GM21576 (cell line): ENCODE measurements around the gene GON4L.
"Not testable (repeated sequence)": the region's sequence is repeated elsewhere in the genome, so short reads cannot be mapped to it uniquely, and the experiment has no call there.

Experiments used
- ATAC-seq: cut with Tn5 transposase; IDR thresholded peaks from one replicate; pipeline ENCODE4 v1.9.1; 2021; ENCODE audit warnings: mild to moderate bottlenecking, moderate library complexity; ENCODE audit not compliant: unreplicated experiment

GON4L gene

DNA sequence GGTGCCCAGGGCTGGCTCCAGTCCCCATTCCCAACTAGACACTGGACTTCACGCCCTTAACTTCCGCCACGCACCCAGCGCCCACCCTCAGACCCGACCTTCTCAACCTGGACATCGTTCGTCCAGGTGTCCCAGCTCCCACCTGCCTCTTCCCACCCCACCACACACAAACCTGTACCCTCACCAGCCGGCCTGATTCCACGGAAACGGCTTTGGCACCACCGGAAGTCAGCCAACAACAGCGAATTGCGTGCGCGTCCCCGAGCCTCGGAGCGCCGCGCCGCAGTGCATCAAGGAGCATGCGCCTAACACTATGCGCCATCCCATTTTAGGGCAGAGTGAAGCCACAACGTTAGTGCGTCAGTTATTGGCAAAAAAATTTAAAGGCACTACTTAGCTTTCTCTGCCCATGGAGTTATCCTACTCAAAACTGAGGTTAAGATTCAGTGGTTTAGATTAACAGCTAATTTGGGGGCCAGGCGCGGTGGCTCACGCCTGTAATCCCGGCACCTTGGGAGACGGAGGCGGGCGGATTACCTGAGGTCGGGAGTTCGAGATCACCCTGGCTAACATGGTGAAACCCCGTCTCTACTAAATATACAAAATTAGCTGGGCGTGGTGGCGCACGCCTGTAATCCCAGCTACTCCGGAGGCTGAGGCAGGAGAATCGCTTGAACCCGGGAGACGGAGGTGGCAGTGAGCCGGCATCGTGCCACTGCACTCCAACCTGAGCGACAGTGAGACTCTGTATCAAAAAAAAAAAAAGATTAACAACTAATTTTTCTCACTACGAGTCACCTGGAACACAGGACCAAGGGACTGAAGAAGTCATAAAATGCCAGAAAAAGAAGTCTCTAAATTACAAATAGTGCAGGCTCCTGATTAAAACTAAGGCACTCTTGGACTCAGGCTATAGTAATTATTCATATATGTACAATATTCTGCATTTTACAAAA is at the start of gene GON4L:
Gene GON4L, minus strand, starts transcription at position 240 of the 956 bp plus-strand sequence. CDS start 3,434 bp downstream, outside the sequence.
- ATAC-seq: peak; percentile 45

DNA sequence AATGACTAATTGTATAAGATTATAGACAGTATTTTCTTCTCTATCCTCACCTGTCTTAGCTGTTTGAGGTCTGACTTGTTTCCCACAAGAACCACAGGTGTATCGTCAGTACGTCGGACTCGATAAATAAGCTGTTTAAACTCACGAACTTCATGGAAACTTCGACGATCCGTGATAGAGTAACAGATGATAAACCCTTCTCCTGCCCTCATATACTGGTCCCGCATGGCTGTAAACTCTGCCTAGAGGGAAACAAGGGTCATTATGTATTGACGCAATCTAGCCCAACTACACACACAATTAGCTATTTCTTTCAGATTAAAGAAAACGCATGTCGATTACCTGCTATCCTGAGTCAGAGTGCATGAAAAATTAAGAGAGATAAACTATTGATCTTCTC is 47.2 kb upstream of the GON4L start:
- no peak for ATAC-seq

GRCh38 chr1:155900161-155900560 is 43.1 kb upstream of the GON4L start:
- no peak for ATAC-seq

DNA sequence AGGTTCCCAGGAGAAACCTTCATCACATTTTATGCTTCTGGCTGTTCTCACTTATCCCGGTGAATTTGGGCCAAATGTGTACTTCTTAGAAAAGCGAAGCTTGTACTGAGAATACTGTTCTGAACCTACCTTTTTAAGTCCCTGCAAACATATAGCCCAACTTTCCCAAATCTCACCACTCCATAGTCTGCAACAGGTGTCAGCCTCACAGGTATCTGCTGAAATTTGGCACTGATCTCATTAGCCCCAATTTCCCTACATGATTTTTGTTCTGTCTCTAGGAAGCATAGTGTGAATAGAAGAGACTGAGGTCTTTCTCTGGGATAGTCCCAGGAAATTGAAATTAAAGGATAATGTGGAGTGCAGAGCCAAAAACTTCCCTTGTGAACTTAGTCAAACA is 42.7 kb upstream of the GON4L start:
- no peak for ATAC-seq

DNA sequence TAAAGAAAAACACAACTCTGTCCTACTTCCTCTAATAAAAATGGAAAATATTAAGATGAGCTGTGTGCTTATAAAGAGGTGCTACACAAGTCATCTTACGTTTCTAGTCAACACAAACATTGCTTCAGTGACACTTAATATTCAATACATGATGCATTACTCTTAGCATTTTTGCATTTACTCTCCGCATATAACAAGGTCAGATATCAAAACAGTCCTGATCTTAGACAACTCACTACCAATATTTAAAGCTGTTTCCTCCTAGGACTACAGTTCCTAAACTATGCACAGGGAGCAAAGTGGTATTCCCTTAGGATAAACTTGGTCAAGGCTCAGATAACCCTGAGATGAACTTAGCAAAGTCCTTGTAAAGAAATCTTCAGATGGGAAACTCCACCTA is 41.9 kb upstream of the GON4L start:
- no peak for ATAC-seq

DNA sequence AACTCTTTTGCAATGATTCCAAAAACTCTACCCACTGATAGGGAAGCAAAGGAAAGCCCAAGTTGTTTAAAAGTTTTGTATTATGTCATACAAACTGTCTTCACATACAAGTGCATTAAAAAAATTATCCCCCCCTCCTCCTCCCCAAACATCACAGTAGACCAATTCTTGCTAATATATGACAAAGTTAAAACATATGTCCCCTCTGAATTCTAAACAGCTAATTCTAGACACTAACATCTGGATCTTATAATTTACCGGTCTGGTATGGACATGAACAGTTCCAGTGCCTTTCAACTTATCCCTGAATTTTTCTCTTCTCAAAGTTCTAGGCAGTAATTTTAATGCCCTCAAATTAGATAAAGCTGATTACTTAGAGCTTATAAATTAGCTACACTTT is 40.7 kb upstream of the GON4L start:
- no peak for ATAC-seq

GRCh38 chr1:155896476-155896875 is 39.5 kb upstream of the GON4L start:
- ATAC-seq: not testable (repeated sequence)

DNA sequence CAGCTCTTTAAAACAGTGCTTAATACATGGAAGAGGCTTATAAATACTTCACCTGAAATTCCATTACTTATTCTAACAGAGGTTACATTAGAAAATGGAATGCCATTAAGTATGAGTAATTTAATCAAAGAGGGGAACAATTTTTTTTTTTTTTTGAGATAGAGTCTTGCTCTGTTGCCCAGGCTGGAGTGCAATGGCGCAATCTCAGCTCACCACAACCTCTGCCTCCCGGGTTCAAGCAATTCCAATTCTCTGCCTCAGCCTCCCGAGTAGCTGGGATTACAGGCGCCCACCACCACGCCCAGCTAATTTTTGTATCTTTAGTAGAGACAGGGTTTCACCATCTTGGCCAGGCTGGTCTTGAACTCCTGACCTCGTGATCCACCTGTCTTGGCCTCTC is 38.6 kb upstream of the GON4L start:
- ATAC-seq: not testable (repeated sequence)

DNA sequence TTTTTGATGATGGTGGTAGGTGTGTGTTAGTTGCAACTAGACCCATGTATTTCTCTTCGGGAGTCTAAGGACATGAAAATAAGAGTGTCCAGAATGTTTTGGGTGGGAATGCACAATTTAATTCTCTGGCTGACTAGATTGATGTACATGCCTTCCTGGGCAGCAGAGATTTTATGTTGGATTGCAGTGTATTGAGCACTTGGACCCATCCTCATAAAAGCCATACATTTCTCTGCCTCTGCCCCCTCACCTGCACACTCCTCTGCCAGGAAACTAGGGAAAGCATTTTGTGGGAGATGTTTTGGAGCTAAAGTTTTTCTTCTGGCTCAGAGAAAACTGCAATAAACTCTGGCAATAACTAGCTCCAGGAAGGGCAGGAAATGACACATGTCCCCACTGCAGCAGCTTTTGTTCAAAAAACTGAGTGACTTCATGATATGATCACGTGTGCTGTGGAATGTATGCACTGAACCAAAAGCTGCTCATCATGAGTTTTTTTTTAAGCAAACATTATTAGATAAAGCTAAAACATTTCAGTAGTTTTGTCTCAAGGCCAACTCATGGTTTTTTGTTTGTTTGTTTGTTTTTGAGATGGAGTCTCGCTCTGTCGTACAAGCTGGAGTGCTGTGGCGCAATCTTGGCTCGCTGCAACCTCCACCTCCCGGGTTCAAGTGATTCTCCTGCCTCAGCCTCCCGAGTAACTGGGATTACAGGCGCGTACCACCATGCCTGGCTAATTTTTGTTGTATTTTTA is 36.6 kb upstream of the GON4L start:
- no peak for ATAC-seq

- ATAC-seq: no peak
Measured at GRCh38 chr1:155892796-155893195, 35.8 kb upstream of the GON4L start.

DNA sequence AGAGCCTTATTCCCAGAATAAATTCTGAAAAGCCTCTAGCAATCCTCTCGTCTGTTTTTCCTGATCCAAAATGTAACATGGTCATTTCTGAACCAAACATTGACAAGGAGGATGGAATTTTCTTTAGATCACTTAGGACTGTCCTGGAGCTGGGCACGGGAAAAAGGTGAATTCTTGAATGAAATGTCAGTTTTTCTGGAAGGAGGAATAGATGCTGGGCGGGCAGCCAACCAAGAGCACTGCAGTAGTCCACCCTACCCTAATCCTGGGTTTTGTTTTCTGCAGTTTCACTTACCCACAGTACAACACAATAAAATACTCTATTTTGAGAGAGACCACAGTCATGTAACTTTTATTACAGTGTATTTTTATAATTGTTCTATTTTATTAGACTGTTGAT is 33.2 kb upstream of the GON4L start:
- ATAC-seq: no peak

GRCh38 chr1:155889566-155889965 is 32.6 kb upstream of the GON4L start:
- ATAC-seq: no peak

DNA sequence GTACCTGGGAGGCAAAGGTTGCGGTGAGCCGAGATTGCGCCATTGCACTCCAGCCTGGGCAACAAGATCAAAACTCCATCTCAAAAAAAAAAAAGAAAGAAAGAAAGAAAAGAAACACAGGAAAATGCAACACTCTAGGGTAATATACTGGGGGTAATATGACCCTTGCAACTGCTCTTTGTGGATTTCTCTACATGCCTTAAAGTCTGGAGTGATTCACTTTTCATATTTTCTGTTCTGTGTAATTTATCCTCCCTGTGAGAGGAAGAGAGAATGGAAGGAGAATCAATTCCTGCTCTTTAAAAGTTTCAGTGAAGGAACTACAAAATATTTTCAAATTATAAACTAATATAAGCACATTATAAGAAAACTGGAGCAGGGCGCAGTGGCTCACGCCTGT is 31.5 kb upstream of the GON4L start:
- ATAC-seq: no peak

DNA sequence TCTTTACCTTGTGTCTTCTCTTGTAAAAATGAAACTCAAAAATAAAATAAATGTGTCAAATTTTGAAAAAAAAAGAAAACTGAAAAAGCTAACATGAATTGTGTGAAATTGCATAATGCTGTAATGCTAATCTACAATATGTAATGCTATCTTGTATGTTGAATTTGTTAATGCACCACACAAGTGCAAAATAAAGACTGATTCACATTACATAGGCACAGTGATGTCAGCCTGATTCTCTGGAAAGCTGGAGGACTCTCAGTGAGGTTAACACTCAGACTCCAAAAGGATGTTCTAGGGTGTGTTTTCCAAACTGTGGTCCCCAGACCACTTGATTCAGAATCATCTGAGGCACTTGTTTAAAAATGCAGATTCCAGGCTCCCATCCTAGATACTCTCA is 28.0 kb upstream of the GON4L start:
- ATAC-seq: no peak

- ATAC-seq: no peak
Measured at GRCh38 chr1:155884031-155884960, 27.3 kb upstream of the GON4L start.

GRCh38 chr1:155882766-155883165 is 25.8 kb upstream of the GON4L start:
- no peak for ATAC-seq

DNA sequence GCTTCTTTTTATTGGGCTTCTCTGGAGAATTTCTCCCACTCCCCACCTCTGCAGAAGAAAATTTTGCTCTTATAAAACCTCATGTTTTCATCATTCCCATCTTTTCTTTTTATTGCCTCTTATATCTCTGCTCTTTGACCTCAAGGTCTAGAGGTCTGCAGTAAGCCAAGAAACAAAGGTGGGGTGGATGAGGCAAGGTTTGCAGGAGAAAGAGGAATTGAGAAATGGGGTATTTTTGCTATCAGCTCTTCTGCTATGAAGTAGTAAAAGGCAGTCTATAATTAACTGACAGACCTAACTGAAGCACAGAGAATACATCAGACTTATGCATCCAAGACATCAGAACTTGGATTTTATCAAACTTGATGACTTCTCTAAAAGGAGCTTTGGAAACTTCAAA is 25.2 kb upstream of the GON4L start:
- ATAC-seq: no peak

DNA sequence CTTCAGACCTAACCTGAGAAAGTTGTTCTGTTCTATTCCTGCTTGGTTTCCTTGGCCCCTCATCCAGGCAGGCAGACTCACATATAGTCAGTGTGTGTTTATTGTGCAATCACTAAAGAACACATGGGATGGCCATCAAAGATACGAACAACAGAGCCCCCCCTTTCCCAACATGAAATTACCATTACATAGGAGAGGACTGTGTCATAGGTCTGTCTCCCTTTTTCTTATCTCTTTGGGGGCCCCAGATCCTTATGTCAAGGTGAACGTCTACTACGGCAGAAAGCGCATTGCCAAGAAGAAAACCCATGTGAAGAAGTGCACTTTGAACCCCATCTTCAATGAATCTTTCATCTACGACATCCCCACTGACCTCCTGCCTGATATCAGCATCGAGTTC is 23.9 kb upstream of the GON4L start:
- ATAC-seq: no peak

DNA sequence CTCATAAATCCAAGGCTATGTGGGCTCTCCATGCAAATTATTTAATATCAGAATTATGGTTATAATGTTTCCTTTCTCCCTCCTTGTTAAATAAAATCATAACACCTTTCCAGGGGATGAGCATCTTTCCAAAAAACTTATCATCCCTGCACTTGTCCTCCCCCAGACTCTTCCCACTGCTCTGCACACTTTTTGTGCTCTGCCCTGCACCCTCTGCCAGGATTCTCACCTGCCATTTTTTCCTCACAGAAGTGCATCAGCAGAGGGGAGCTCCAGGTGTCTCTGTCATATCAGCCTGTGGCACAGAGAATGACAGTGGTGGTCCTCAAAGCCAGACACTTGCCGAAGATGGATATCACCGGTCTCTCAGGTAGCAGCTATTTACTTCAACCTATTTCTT is 23.2 kb upstream of the GON4L start:
- ATAC-seq: no peak

GRCh38 chr1:155877945-155878344 is 20.9 kb upstream of the GON4L start:
- no peak for ATAC-seq

- ATAC-seq: no peak
Measured at GRCh38 chr1:155873860-155874259, 16.8 kb upstream of the GON4L start.
